Measurements from ENCODE around the gene CDK12.
A peak's percentile ranks its signal among the peaks of the same experiment; 100 is the strongest.

- TF ChIP-seq CTCF (IDR thresholded peaks at IDR 0.05) (peak; percentile 81 to 95 (median 90)), POLR2A (IDR thresholded peaks at IDR 0.05; ENCODE audit: low read depth) (no peak), POLR2AphosphoS5 (IDR thresholded peaks at IDR 0.05) (no peak)
Observed at GRCh38 chr17:39547713-39548478, 86.6 kb downstream of the CDK12 start.
